Mesenchymal stem cell (in vitro differentiated cells and primary cell): ENCODE results near the gene TMEM143.

ENCODE experiments used
- DNase-seq: peaks from one replicate; pipeline ENCODE4 v3.0.0-alpha.2; 2013
- H2AFZ ChIP-seq: one replicate; pipeline ENCODE4 v1.6.1; 2013; ENCODE audit warnings: low read depth, mild to moderate bottlenecking, control low read depth, inconsistent platforms, low read length, moderate library complexity
- H2AK5ac ChIP-seq: 2 replicates; pipeline ENCODE4 v1.6.1; 2013; ENCODE audit warnings: low read length, moderate library complexity, mild to moderate bottlenecking, inconsistent platforms; ENCODE audit not compliant: severe bottlenecking
- H2BK120ac ChIP-seq: one replicate; pipeline ENCODE4 v1.6.1; 2013; ENCODE audit warnings: low read depth, mild to moderate bottlenecking, inconsistent platforms, low read length, moderate library complexity
- H2BK12ac ChIP-seq, 2 experiments: one replicate each; pipeline ENCODE4 v1.6.1; 2013; ENCODE audit warnings: inconsistent platforms in 2 of 2, low read length in 2 of 2, mild to moderate bottlenecking in 2 of 2, moderate library complexity in 2 of 2, control low read depth in 1 of 2
- H2BK15ac ChIP-seq: one replicate; pipeline ENCODE4 v1.6.1; 2013; ENCODE audit warnings: mild to moderate bottlenecking, low read depth, inconsistent platforms; ENCODE audit not compliant: poor library complexity, severe bottlenecking
- H2BK5ac ChIP-seq: 2 replicates; pipeline ENCODE4 v1.6.1; 2013; ENCODE audit warnings: low read depth, mild to moderate bottlenecking, low read length, control low read depth, inconsistent platforms; ENCODE audit not compliant: poor library complexity, severe bottlenecking
- H3K14ac ChIP-seq, 2 experiments: one replicate each; pipeline ENCODE4 v1.6.1; 2013; ENCODE audit warnings: inconsistent platforms in 2 of 2, low read length in 2 of 2, control low read depth in 1 of 2, mild to moderate bottlenecking in 1 of 2, moderate library complexity in 1 of 2
- H3K18ac ChIP-seq, 2 experiments: one replicate each; pipeline ENCODE4 v1.6.1; 2013; ENCODE audit warnings: inconsistent platforms in 2 of 2, low read length in 2 of 2, control low read depth in 1 of 2, low read depth in 1 of 2, mild to moderate bottlenecking in 1 of 2
- H3K23ac ChIP-seq, 2 experiments: one replicate each; pipeline ENCODE4 v1.6.1; 2013; ENCODE audit warnings: inconsistent platforms in 2 of 2, low read length in 2 of 2, mild to moderate bottlenecking in 2 of 2, moderate library complexity in 2 of 2, control low read depth in 1 of 2
- H3K27ac ChIP-seq: 2 replicates; pipeline ENCODE4 v1.5.1; 2013; ENCODE audit warnings: mild to moderate bottlenecking, moderate library complexity, low read length, control low read depth, inconsistent platforms; ENCODE audit not compliant: poor library complexity, severe bottlenecking
- H3K27me3 ChIP-seq, 2 experiments: 2 replicates each; pipeline versions ENCODE4 v1.6.1 to v1.7.0; 2013; ENCODE audit warnings: low read length in 2 of 2, mild to moderate bottlenecking in 2 of 2, moderate library complexity in 2 of 2, control low read depth in 1 of 2, inconsistent platforms in 1 of 2; ENCODE audit not compliant: control insufficient read depth in 1 of 2, insufficient read depth in 1 of 2
- H3K36me3 ChIP-seq, 2 experiments: 2 replicates each; pipeline versions ENCODE4 v1.6.1 to v1.7.0; 2013; ENCODE audit warnings: low read length in 2 of 2, control low read depth in 1 of 2, inconsistent platforms in 1 of 2, low read depth in 1 of 2, mild to moderate bottlenecking in 1 of 2; ENCODE audit not compliant: insufficient read depth in 2 of 2, control insufficient read depth in 1 of 2
- H3K4ac ChIP-seq, 2 experiments: one replicate each; pipeline ENCODE4 v1.6.1; 2013; ENCODE audit warnings: inconsistent platforms in 2 of 2, low read length in 2 of 2, mild to moderate bottlenecking in 2 of 2, moderate library complexity in 2 of 2, control low read depth in 1 of 2, low read depth in 1 of 2
- H3K4me1 ChIP-seq: 2 replicates; pipeline ENCODE4 v1.6.1; 2013; ENCODE audit warnings: low read depth, low read length, control low read depth; ENCODE audit not compliant: control insufficient read depth, insufficient read depth
- H3K4me2 ChIP-seq: 2 replicates; pipeline ENCODE4 v1.6.1; 2013; ENCODE audit warnings: low read length, mild to moderate bottlenecking, inconsistent platforms; ENCODE audit not compliant: poor library complexity, severe bottlenecking
- H3K4me3 ChIP-seq, 2 experiments: 2 replicates each; pipeline versions ENCODE4 v1.5.1 to v1.7.0; 2013; ENCODE audit warnings: low read length in 2 of 2, mild to moderate bottlenecking in 2 of 2, control low read depth in 1 of 2, low read depth in 1 of 2; ENCODE audit not compliant: insufficient read depth in 1 of 2
- H3K79me1 ChIP-seq: replicated peaks from 2 replicates; pipeline ENCODE4 v1.6.1; 2013; ENCODE audit warnings: mild to moderate bottlenecking, control low read depth, low read length, inconsistent platforms; ENCODE audit not compliant: poor library complexity, severe bottlenecking
- H3K9ac ChIP-seq: 2 replicates; pipeline ENCODE4 v1.7.0; 2013; ENCODE audit warnings: mild to moderate bottlenecking, low read length, moderate library complexity
- H3K9me3 ChIP-seq: 2 replicates; pipeline ENCODE4 v1.7.0; 2013; ENCODE audit warnings: mild to moderate bottlenecking, low read length; ENCODE audit not compliant: control insufficient read depth
- H4K8ac ChIP-seq: one replicate; pipeline ENCODE4 v1.6.1; 2013; ENCODE audit warnings: inconsistent platforms, mild to moderate bottlenecking, low read length, moderate library complexity
- H4K91ac ChIP-seq: one replicate; pipeline ENCODE4 v1.6.1; 2013; ENCODE audit warnings: mild to moderate bottlenecking, low read length, inconsistent platforms
- WGBS: methylation state at CpG from one replicate; pipeline ENCODE4 v1.1.7; 2013; ENCODE audit warnings: mixed read lengths; 5-methylcytosine and 5-hydroxymethylcytosine counted together

The TMEM143 gene

GRCh38 chr19:48368936-48369335 lies 5.2 kb upstream of the TMEM143 start:
- Histone ChIP-seq H3K23ac (no peak overlapping the region), H3K4me3 (no peak overlapping the region), H3K4ac (no peak overlapping the region), H2BK5ac (no peak overlapping the region), H3K27ac (no peak overlapping the region), H4K8ac (no peak overlapping the region), H3K36me3 (no peaks in the 10 kb centered on the region), H3K9me3 (no peaks in the 10 kb centered on the region), H2BK120ac (no peak overlapping the region), H3K9ac (no peak overlapping the region), H3K27me3 (no peaks in the 10 kb centered on the region), H2BK12ac (no peak overlapping the region), H3K18ac (no peak overlapping the region), H4K91ac (no peak overlapping the region), H3K4me2 (no peak overlapping the region), H2BK15ac (no peak overlapping the region), H3K14ac (peak overlapping the region in 1 of 2 experiments; percentile 8), H2AK5ac (no peak overlapping the region), H3K4me1 (peaks cover 4% of the 10 kb centered on the region), H2AFZ (no peak overlapping the region), H3K79me1 (no peaks in the 10 kb centered on the region)
- WGBS = 95% methylated on average over 7 of the region's 14 CpGs
- no peak for DNase-seq

GRCh38 chr19:48367855-48368254 lies 4.1 kb upstream of the TMEM143 start:
- H3K4me3 ChIP-seq = no peak overlapping the region
- H3K36me3 ChIP-seq = no peaks in the 10 kb centered on the region
- H4K8ac ChIP-seq = peak overlapping the region; percentile 8
- H2AK5ac ChIP-seq = no peak overlapping the region
- no peak overlapping the region for H3K4me2 ChIP-seq
- no peaks in the 10 kb centered on the region for H3K27me3 ChIP-seq
- H3K4me1 ChIP-seq = peaks cover 8% of the 10 kb centered on the region
- no peak overlapping the region for H3K18ac ChIP-seq
- no peak overlapping the region for H2BK120ac ChIP-seq
- H2BK5ac ChIP-seq = no peak overlapping the region
- no peak overlapping the region for H3K14ac ChIP-seq
- H2BK12ac ChIP-seq = no peak overlapping the region
- H3K4ac ChIP-seq = no peak overlapping the region
- H3K23ac ChIP-seq = no peak overlapping the region
- 97% methylated on average over 4 of the region's 5 CpGs for WGBS
- H3K79me1 ChIP-seq = no peaks in the 10 kb centered on the region
- no peak overlapping the region for H3K27ac ChIP-seq
- no peak overlapping the region for H3K9ac ChIP-seq
- H3K9me3 ChIP-seq = no peaks in the 10 kb centered on the region
- H2AFZ ChIP-seq = no peak overlapping the region
- H4K91ac ChIP-seq = no peak overlapping the region
- no peak for DNase-seq
- H2BK15ac ChIP-seq = no peak overlapping the region

- no peak for DNase-seq
- Histone ChIP-seq H3K14ac (no peak overlapping the region), H3K18ac (no peak overlapping the region), H3K4ac (no peak overlapping the region), H3K4me3 (no peak overlapping the region), H4K8ac (no peak overlapping the region), H2BK12ac (no peak overlapping the region), H2AFZ (no peak overlapping the region), H3K4me2 (no peak overlapping the region), H2BK5ac (no peak overlapping the region), H3K4me1 (peaks cover 8% of the 10 kb centered on the region), H3K36me3 (peaks cover 0 to 3% of the 10 kb centered on the region in 2 experiments), H3K27me3 (no peaks in the 10 kb centered on the region), H2AK5ac (no peak overlapping the region), H3K79me1 (no peaks in the 10 kb centered on the region), H3K9me3 (no peaks in the 10 kb centered on the region), H3K27ac (no peak overlapping the region), H3K9ac (no peak overlapping the region), H4K91ac (no peak overlapping the region), H2BK15ac (no peak overlapping the region), H3K23ac (no peak overlapping the region), H2BK120ac (no peak overlapping the region)
- WGBS = 92% methylated on average over 11 of the region's 11 CpGs
These were observed 1.9 kb upstream of the TMEM143 start for GRCh38 chr19:48365602-48366001.

- H3K23ac ChIP-seq = no peak overlapping the region
- peak overlapping the region; percentile 38 for H3K9ac ChIP-seq
- no peak overlapping the region for H3K18ac ChIP-seq
- WGBS = 89% methylated on average over 10 of the region's 10 CpGs
- no peak overlapping the region for H2AK5ac ChIP-seq
- H2BK12ac ChIP-seq = peak overlapping the region in 1 of 2 experiments; percentile 32
- peak overlapping the region; percentile 89 for H2AFZ ChIP-seq
- H3K9me3 ChIP-seq = no peaks in the 10 kb centered on the region
- no peaks in the 10 kb centered on the region for H3K27me3 ChIP-seq
- peak overlapping the region; percentile 24 to 92 for H3K4me3 ChIP-seq
- H3K14ac ChIP-seq = no peak overlapping the region
- H3K4me1 ChIP-seq = peaks cover 8% of the 10 kb centered on the region
- DNase-seq = no peak
- peak overlapping the region; percentile 45 for H3K4me2 ChIP-seq
- peaks cover 0 to 7% of the 10 kb centered on the region in 2 experiments for H3K36me3 ChIP-seq
- H2BK5ac ChIP-seq = no peak overlapping the region
- no peak overlapping the region for H2BK120ac ChIP-seq
- no peak overlapping the region for H3K27ac ChIP-seq
- H2BK15ac ChIP-seq = no peak overlapping the region
- no peaks in the 10 kb centered on the region for H3K79me1 ChIP-seq
- H4K8ac ChIP-seq = peak overlapping the region; percentile 13
- no peak overlapping the region for H4K91ac ChIP-seq
- no peak overlapping the region for H3K4ac ChIP-seq
These were observed 1.0 kb upstream of the TMEM143 start for GRCh38 chr19:48364598-48365348.
